ENCODE results near the gene PKDREJ.

PKDREJ gene

GRCh38 chr22:46292732-46293131 is 29.6 kb upstream of the PKDREJ start:
- TF ChIP-seq EZH2phosphoT487 (IDR thresholded peaks at IDR 0.05; ENCODE audit: borderline replicate concordance, low read length) (no peak), CTCF (IDR thresholded peaks at IDR 0.05; ENCODE audit: low read depth, low read length, poor library complexity, severe bottlenecking) (no peak)
- Histone ChIP-seq H3K4me1 (ENCODE audit: control insufficient read depth, low read length) (peaks cover 55% of the 10 kb centered on the region), H3K36me3 (ENCODE audit: control insufficient read depth, low read length) (peaks cover 10% of the 10 kb centered on the region), H3K27ac (ENCODE audit: low read depth, low read length) (peak overlapping the region; percentile 47; the same call in 1 of the 2 replicates), H3K9me2 (replicated peaks; ENCODE audit: control insufficient read depth, low read length) (no peaks in the 10 kb centered on the region), H3F3A (ENCODE audit: control insufficient read depth, insufficient read depth) (peaks cover 6% of the 10 kb centered on the region), H4K20me1 (ENCODE audit: control insufficient read depth, insufficient read depth, low read depth, low read length) (no peaks in the 10 kb centered on the region), H3K4me3 (ENCODE audit: low read length) (peak overlapping the region; percentile 32; the same call in 1 of the 2 replicates), H3K9me3 (ENCODE audit: control insufficient read depth, insufficient read depth, low read length) (no peaks in the 10 kb centered on the region), H3K27me3 (ENCODE audit: control insufficient read depth, low read length) (no peaks in the 10 kb centered on the region), H3K4me2 (ENCODE audit: low read length) (peak overlapping the region; percentile 56), H3K79me2 (ENCODE audit: control insufficient read depth, low read length) (peaks cover 20% of the 10 kb centered on the region)

- no peaks in the 10 kb centered on the region for H4K20me1 ChIP-seq (ENCODE audit: control insufficient read depth, insufficient read depth, low read depth, low read length)
- TF ChIP-seq CTCF (IDR thresholded peaks at IDR 0.05; ENCODE audit: low read depth, low read length, poor library complexity, severe bottlenecking) (no peak), EZH2phosphoT487 (IDR thresholded peaks at IDR 0.05; ENCODE audit: borderline replicate concordance, low read length) (no peak)
- no peak overlapping the region for H3K27ac ChIP-seq (ENCODE audit: low read depth, low read length)
- H3K36me3 ChIP-seq (ENCODE audit: control insufficient read depth, low read length) = peaks cover 4% of the 10 kb centered on the region
- no peaks in the 10 kb centered on the region for H3K9me3 ChIP-seq (ENCODE audit: control insufficient read depth, insufficient read depth, low read length)
- H3K4me3 ChIP-seq (ENCODE audit: low read length) = no peak overlapping the region
- H3K79me2 ChIP-seq (ENCODE audit: control insufficient read depth, low read length) = peaks cover 15% of the 10 kb centered on the region
- peaks cover 61% of the 10 kb centered on the region for H3K4me1 ChIP-seq (ENCODE audit: control insufficient read depth, low read length)
- H3K9me2 ChIP-seq (replicated peaks; ENCODE audit: control insufficient read depth, low read length) = no peaks in the 10 kb centered on the region
- peaks cover 6% of the 10 kb centered on the region for H3F3A ChIP-seq (ENCODE audit: control insufficient read depth, insufficient read depth)
- peak overlapping the region; percentile 56; the same call in 1 of the 2 replicates for H3K4me2 ChIP-seq (ENCODE audit: low read length)
- no peaks in the 10 kb centered on the region for H3K27me3 ChIP-seq (ENCODE audit: control insufficient read depth, low read length)
These were observed 29.0 kb upstream of the PKDREJ start for GRCh38 chr22:46292173-46292572.

- Histone ChIP-seq H3K27me3 (ENCODE audit: control insufficient read depth, low read length) (no peaks in the 10 kb centered on the region), H3F3A (ENCODE audit: control insufficient read depth, insufficient read depth) (peaks cover 6% of the 10 kb centered on the region), H3K9me2 (replicated peaks; ENCODE audit: control insufficient read depth, low read length) (no peaks in the 10 kb centered on the region), H3K36me3 (ENCODE audit: control insufficient read depth, low read length) (no peaks in the 10 kb centered on the region), H4K20me1 (ENCODE audit: control insufficient read depth, insufficient read depth, low read depth, low read length) (no peaks in the 10 kb centered on the region), H3K27ac (ENCODE audit: low read depth, low read length) (no peak overlapping the region), H3K9me3 (ENCODE audit: control insufficient read depth, insufficient read depth, low read length) (no peaks in the 10 kb centered on the region), H3K4me1 (ENCODE audit: control insufficient read depth, low read length) (peaks cover 65% of the 10 kb centered on the region), H3K4me3 (ENCODE audit: low read length) (no peak overlapping the region), H3K4me2 (ENCODE audit: low read length) (no peak overlapping the region), H3K79me2 (ENCODE audit: control insufficient read depth, low read length) (peaks cover 9% of the 10 kb centered on the region)
- TF ChIP-seq CTCF (IDR thresholded peaks at IDR 0.05; ENCODE audit: low read depth, low read length, poor library complexity, severe bottlenecking) (no peak), EZH2phosphoT487 (IDR thresholded peaks at IDR 0.05; ENCODE audit: borderline replicate concordance, low read length) (no peak)
These were observed 28.0 kb upstream of the PKDREJ start for GRCh38 chr22:46290843-46291785.

Data from DOHH2 (cell line).